ENCODE results near the gene UTF1.

The UTF1 gene

GRCh38 chr10:133258818-133259601, 29.0 kb downstream of the UTF1 start:
- intact Hi-C loops (cut with DNase I; ENCODE audit: low total_unique reads) = no loop called here
- peaks cover 0 to 52% (median 42%) of the 10 kb centered on the region in 4 donors for H3K4me1 ChIP-seq
- peak; percentile 87 to 93 for DNase-seq
- no peaks in the 10 kb centered on the region for H3K36me3 ChIP-seq
- H3K27me3 ChIP-seq = peaks cover 0 to 14% of the 10 kb centered on the region in 2 donors
- no peak for TF ChIP-seq CTCF (IDR thresholded peaks at IDR 0.05)
- H3K9me3 ChIP-seq = no peaks in the 10 kb centered on the region
- H3K4me3 ChIP-seq = no peak overlapping the region
- H3K27ac ChIP-seq = peak overlapping the region; percentile 52 to 53

GRCh38 chr10:133259602-133259989, 29.6 kb downstream of the UTF1 start:
- H3K27ac ChIP-seq = peak overlapping the region; percentile 51 to 52
- H3K9me3 ChIP-seq = no peaks in the 10 kb centered on the region
- no peak overlapping the region for H3K4me3 ChIP-seq
- intact Hi-C loops (cut with DNase I; ENCODE audit: low total_unique reads) = no loop called here
- no peak for DNase-seq
- no peak for TF ChIP-seq CTCF (IDR thresholded peaks at IDR 0.05)
- peaks cover 0 to 14% of the 10 kb centered on the region in 2 donors for H3K27me3 ChIP-seq
- no peaks in the 10 kb centered on the region for H3K36me3 ChIP-seq
- peaks cover 0 to 52% (median 42%) of the 10 kb centered on the region in 4 donors for H3K4me1 ChIP-seq

GRCh38 chr10:133260895-133261725, 31.1 kb downstream of the UTF1 start:
- Histone ChIP-seq H3K36me3 (no peaks in the 10 kb centered on the region), H3K4me3 (peak overlapping the region; percentile 84 to 100), H3K4me1 (peaks cover 0 to 52% (median 42%) of the 10 kb centered on the region in 4 donors), H3K27me3 (no peaks in the 10 kb centered on the region), H3K27ac (peak overlapping the region; percentile 86 to 95), H3K9me3 (no peaks in the 10 kb centered on the region)
- no peak for TF ChIP-seq CTCF (IDR thresholded peaks at IDR 0.05)
- DNase-seq = peak; percentile 48 to 82
- intact Hi-C loops (cut with DNase I; ENCODE audit: low total_unique reads) = loop anchor here (5.0 kb wide), 1 partner anchor 116 kb away; the partner anchor contains the start of gene PAOX

- Histone ChIP-seq H3K4me1 (peaks cover 0 to 52% (median 42%) of the 10 kb centered on the region in 4 donors), H3K27me3 (no peaks in the 10 kb centered on the region), H3K9me3 (no peaks in the 10 kb centered on the region), H3K4me3 (peak overlapping the region; percentile 84 to 100), H3K27ac (peak overlapping the region; percentile 86 to 95), H3K36me3 (no peaks in the 10 kb centered on the region)
- intact Hi-C loops (cut with DNase I; ENCODE audit: low total_unique reads) = loop anchor here (2.0 to 5.0 kb wide), 2 partner anchors 45 to 115 kb away; partner anchors contain the start of gene PAOX
- no peak for TF ChIP-seq CTCF (IDR thresholded peaks at IDR 0.05)
- DNase-seq = peak; percentile 87 to 89
These were observed 31.8 kb downstream of the UTF1 start for GRCh38 chr10:133261726-133262325.

- intact Hi-C loops (cut with DNase I; ENCODE audit: low total_unique reads) = loop anchor here (2.0 to 5.0 kb wide), 2 partner anchors 44 to 115 kb away; partner anchors contain the start of gene PAOX
- no peak for TF ChIP-seq CTCF (IDR thresholded peaks at IDR 0.05)
- H3K27me3 ChIP-seq = no peaks in the 10 kb centered on the region
- no peaks in the 10 kb centered on the region for H3K36me3 ChIP-seq
- peak overlapping the region in 1 of 2 donors; percentile 63 for H3K27ac ChIP-seq
- H3K4me3 ChIP-seq = no peak overlapping the region
- H3K9me3 ChIP-seq = no peaks in the 10 kb centered on the region
- peaks cover 0 to 44% (median 36%) of the 10 kb centered on the region in 4 donors for H3K4me1 ChIP-seq
- DNase-seq = no peak
These were observed 32.7 kb downstream of the UTF1 start for GRCh38 chr10:133262696-133263095.
